Bladder microvascular endothelial cell (primary cell): Measurements from ENCODE around the gene PDE6C. TPM values are rescaled to one million over a fixed set of nuclear protein-coding genes. Genes with fewer than 3 reads are reported as not detected.

ENCODE experiments used
- total RNA-seq: library from RNA; depleted of rRNA; stranded (reverse); fragments of >200 nt; gene quantifications from 2 replicates; pipeline ENCODE4 v1.2.3, GENCODE V29; 2014

PDE6C gene
- not detected in 2 replicates for total RNA-seq

GRCh38 chr10:93612311-93612710, at the start of gene PDE6C:
Gene PDE6C (plus strand): TSS chr10:93612537. CDS start chr10:93612726, 189 bp downstream.

GRCh38 chr10:93566435-93567276, 45.7 kb upstream of the PDE6C start, which contains the start of gene FFAR4:
Gene FFAR4 (plus strand): TSS chr10:93566665. CDS start chr10:93566721, 56 bp downstream.

DNA sequence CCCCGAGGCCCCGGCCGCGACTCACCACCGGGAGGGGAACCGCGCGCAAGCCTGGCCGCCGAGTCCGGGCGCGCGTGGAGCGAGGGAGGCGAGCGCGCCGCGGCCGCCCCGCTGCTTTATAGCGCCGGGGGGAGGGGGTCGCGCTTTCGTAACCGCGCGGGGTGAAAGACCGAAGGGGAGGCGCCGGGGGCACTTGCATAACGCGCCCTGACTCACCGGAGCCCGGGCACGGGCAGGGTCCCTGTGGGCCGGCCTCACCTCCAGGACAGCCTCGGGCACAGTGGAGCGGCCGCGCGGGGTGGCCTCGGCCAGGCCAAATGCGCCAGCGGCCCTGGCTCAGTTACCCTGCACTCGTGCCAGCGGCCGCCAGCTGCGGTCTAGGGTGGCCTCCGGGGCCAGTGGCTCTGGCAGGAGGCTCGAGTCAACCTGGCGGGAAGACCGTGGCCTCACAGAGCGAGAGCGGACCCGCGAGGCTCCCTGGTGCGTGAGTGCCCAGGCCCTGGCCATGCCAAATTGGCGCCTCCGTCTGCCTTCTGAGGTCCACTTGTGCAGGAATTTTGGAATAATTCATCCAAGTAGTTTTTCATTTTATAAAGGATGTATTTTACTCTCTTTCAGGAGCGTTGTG, 11.1 kb upstream of the PDE6C start, which contains the start of gene RBP4:
RBP4 (minus strand) TSS at position 90 of the 628 bp plus-strand sequence. CDS start 207 bp downstream, outside the sequence.

DNA sequence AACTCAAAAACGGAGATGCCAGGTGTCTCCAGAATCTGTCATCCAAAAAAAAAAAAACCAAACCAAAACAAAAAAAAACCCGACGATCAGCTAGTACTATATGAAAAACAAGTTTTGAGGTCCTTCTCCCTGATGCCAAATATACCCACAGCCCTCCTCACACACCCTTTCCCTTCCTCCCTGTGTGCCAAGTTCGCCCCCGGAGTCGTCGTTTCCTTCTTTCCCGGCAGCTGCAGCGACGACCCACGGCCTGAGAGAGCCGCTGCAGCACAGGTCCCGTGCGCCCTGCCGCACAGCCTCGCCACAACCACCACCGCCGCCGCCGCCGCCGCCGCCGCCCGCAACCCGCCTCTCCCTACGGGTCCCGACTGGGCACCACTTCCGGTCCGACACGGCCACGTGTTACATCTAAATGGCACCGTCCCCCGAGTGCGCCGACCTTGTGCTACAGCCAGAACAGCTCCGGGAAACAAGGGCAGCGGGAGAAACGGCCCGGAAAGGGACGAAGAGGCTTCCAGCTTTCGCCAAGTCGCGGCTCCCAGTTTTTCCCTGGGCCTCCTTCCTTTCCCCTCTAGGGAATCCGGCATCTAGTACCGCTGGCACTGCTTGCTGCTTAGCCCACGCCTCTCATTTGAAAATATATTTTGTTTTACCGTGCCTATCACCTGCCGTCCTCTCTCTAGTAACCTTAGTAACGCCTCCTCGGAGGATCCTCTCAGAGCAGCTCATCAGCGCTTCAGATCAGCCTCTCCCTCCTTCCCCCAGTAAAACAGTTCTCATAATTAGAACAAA, 90.1 kb downstream of the PDE6C start, which contains the start of gene FRA10AC1:
FRA10AC1 (minus strand) TSS at position 383 of the 792 bp plus-strand sequence. CDS start 2,486 bp downstream, outside the sequence.

Other genes starting within 250 kb of the PDE6C start
- gene MYOF, start 130.2 kb upstream of the PDE6C start, total RNA-seq = 145 and 254 TPM in 2 replicates
- gene CEP55, start 115.9 kb upstream of the PDE6C start, total RNA-seq = 28.9 and 47.8 TPM in 2 replicates
- gene FFAR4, start 45.9 kb upstream of the PDE6C start, total RNA-seq = not detected in 2 replicates
- gene RBP4, start 11.3 kb upstream of the PDE6C start, total RNA-seq = not detected in 2 replicates
- gene FRA10AC1, start 90.1 kb downstream of the PDE6C start, total RNA-seq = 1.9 and 15.2 TPM in 2 replicates
- not detected in 2 replicates for gene LGI1, start 145.4 kb downstream of the PDE6C start, total RNA-seq